GM21526 (cell line): ENCODE data around the gene CDK11A.
"Not testable (repeated sequence)": the region's sequence is repeated elsewhere in the genome, so short reads cannot be mapped to it uniquely, and the experiment has no call there.

ENCODE experiments used
- ATAC-seq: cut with Tn5 transposase; IDR thresholded peaks from one replicate; pipeline ENCODE4 v1.9.1; 2021; ENCODE audit warnings: moderate library complexity; ENCODE audit not compliant: unreplicated experiment, low FRiP score

CDK11A gene

DNA sequence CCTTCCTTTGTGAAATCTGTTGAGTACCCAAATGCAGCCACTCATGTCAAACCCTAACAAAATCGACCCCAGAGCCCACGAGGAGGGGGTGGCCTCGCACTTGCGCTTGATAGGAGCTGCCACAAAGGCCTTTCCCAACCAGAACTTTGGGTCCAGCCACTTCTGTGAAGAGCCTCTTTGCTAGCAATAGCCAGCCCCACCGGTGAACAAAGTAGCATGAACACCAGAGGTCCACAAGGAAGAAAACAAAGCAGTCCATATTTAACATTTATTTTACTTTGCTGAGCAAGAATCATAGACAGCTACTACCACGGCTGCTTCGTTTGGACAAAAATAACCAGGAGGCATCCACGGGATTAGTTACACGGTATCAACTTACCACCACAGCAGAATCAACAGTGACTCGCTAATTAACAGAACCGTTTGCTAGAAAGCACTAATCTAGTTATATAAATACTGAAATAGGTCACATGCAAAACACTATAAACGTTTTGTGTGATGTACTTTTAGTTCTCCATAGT lies 3.0 kb upstream of the CDK11A start:
- not testable (repeated sequence) for ATAC-seq

DNA sequence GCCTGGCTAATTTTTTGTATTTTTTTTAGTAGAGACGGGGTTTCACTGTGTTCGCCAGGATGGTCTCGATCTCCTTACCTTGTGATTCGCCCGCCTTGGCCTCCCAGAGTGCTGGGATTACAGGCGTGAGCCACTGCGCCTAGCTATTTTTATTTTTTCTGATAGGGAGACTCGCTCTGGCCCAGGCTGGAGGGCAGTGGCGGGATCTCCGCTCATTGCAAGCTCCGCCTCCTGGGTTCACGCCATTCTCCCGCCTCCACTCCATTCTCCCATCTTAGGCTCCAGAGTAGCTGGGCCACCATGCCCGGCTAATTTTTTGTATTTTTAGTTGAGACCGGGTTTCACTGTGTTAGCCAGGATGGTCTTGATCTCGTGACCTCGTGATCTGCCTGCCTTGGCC lies 1.9 kb upstream of the CDK11A start:
- not testable (repeated sequence) for ATAC-seq

DNA sequence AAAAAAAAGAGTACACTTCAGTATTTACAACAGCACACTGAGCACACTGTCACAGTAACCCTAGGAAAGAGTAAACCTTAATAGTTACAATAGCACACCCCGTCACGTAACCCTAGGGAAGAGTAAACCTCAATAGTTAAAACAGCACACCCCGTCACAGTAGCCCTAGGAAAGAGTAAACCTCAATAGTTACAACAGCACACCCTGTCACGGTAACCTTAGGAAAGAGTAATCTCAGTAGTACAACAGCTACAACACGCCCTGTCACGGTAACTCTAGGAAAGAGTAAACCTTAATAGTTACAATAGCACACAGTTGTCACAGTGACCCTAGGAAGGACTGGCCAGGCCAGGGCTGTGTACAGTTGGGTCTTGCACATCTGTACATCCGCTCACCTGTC lies 3.0 kb downstream of the CDK11A start:
- ATAC-seq, result no peak

DNA sequence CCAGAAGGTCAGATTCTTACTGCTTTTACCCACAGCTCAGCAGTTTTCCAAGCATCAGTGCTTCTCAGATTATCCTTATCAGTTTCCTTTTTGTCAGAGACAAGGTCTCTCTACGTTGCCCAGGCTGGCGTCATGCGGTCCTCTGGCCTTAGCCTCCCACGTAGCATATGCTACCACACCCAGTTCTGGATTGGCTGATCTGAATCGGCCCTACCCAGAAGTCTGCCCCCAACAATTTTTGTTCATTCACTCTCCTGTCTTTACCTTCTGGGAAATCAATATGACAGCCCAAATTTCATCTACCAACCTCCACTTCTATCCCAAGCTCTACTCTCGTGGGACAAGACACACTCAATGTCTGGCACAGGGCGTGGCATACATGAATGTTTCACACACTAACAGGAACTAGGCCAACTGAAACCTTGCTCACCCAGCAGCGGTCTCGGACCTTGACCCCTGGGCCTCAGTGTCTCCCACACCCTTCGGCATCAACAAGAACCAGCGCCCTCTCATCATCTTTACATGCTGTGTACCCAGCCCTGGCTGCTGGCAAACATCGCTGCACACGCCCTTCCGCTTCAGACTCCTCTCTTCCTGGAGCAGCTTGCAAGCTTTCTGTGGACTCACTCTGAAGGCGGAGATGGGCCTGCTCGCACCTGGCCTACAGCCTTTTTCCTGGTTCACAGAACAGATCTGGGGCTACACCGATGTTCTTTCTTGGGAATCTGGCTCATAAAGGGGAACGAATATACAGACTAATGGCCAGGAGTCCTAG lies 8.9 kb downstream of the CDK11A start:
- not testable (repeated sequence) for ATAC-seq

DNA sequence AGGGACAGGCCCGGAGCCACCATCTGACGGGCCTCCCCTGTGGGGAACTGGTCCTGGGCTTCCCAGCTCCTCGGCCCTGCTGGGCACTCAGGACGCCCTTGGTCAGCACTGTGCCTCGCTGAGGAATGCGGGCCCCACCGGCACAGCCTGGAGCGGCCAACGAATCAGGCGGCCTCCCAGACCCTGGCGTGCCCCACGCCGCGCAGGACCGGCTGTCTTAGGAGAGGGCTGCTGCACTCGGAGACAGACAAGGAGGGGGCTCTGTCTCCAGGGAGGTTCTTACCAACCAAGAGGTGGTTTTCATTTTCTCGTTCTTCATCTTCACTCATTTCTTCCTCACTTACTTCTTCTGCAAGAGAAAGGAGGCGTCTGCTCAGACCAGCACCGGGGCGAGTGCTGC lies 16.3 kb downstream of the CDK11A start:
- not testable (repeated sequence) for ATAC-seq

DNA sequence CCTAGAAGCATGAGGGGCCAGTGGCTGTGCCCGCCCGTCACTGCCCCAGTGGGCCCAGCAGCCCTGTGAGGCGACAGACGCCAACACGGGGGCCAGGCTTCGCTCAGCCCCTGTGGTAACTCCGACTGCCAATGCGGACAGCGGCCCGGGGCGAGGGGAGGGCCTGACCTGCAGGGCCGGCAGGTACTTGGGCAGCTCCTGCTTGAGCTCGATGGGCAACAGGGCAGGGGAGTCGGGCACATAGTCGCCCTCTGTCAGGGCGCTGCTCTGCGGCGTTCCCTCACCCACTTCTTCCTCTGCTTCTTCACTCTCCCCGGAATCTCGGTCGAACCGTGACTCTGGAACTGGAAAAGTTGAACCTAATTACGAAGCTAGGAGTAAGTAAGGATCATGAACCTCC lies 16.9 kb downstream of the CDK11A start:
- ATAC-seq, result not testable (repeated sequence)

DNA sequence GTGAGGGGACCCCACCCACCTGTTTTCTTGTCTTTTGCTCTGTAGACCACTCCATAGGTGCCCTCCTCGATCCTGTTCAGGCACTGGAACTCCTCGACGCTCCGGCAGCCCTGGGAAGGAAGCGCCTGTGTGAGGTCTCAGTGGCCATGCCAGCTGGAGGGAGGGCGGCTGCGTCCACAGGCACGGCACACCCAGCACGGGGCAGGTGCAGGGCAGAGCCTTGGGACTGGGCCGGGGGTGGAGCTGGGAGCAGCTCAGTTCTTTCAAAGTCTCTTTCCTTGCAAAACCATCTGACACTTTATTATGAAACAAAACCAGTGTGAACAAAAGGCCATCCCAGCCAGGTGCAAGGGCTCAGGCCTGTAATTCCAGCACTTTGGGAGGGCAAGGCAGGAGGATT lies 18.5 kb downstream of the CDK11A start:
- not testable (repeated sequence) for ATAC-seq

DNA sequence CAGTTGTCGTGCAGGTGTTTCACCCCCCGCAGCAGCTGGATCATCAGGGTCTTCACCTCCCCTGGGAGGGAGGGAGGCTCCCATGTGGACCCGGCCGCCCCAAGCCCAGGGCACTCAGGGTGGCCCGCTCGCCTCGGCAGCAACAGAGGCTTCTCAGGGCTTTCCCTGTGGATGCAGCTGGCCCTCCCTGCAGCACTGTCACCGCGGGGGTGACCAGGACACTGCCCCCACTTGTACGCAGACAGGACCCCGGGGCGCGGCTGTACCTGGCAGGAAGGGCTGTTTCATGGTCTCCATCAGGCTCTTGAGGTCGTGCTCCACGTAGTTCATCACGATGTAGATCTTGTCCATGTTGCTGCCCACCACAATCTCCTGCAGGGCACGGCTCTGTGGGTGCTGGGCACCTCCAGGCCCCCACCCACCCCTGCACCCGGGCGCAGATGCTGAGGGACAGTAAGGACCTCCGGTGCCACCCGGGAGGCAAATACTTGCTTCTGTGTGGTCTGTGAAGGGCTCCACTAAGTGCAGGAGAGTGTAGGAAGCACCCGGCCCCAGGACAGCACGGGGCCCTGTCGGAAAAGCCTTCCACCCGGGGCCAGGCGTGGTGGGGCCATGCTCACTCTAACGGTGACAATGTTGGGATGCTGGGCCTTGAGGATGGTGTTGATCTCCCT lies 19.7 kb downstream of the CDK11A start:
- not testable (repeated sequence) for ATAC-seq

DNA sequence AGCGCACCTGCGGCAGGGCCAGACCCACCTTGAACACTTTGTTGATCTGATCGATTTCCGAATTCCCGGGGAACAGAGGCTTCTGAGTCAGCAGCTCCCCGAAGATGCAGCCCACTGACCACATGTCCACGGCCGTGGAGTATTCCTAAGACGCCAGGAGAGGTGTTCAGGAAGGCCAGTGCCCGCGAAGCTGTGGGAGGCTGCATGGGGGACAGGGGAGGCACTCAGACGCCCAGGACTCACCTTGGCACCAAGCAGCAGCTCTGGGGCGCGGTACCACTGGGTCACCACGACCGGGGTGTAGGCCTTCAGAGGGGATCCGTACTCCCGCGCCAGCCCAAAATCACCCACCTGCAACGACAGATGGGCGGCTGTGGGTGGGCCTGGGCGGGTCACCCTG lies 20.4 kb downstream of the CDK11A start:
- ATAC-seq, result no peak

DNA sequence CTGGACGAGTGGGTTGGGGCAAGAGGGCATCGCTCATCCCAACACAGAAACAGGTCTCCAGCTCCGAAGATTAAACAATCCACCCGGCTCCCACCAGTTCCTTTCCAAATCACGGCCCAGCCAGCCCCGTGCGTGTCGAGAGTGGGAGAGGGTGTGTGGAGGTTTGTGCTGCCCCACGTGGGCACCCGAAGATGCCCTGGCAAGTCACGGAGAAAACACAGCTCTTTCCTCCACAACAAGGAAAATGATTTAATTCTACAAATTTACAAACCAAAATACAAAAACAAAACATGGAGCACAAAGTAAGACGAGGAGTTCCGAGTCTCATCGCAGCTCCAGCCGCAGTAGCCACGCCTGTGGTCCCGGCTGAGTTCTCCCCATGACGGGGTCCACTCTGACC lies 21.7 kb downstream of the CDK11A start:
- ATAC-seq, result not testable (repeated sequence)

DNA sequence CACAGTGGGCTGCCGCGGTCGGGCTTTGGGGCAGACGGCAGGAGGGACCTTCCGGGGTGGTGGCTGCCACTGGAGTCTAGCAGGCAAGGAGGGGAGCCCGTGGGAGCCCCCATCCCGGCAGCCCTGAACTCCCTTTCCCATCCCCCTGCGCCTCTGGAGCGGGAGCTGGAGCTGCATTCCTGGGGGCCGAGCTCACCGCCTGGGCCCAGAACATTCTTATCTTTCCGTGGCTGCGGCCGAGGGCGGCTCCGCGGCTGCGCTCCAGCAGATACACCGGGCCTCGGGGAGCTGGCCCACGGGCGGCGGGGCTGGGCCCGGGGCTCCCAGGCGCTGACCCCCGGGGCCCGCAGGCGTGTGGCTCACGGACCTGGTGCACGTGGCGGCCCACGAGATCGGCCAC lies 23.6 kb downstream of the CDK11A start:
- ATAC-seq, result not testable (repeated sequence)

DNA sequence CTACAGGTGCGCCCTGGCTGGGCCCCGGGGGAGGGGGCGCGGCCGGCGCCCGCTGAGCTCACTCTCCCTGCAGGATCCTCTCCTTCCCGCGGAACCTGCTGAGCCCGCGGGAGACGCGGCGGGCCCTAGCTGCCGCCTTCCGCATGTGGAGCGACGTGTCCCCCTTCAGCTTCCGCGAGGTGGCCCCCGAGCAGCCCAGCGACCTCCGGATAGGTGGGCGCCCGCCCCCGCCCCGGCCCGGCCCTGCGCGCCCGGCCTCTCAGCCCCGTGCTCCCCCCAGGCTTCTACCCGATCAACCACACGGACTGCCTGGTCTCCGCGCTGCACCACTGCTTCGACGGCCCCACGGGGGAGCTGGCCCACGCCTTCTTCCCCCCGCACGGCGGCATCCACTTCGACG lies 24.1 kb downstream of the CDK11A start:
- not testable (repeated sequence) for ATAC-seq

DNA sequence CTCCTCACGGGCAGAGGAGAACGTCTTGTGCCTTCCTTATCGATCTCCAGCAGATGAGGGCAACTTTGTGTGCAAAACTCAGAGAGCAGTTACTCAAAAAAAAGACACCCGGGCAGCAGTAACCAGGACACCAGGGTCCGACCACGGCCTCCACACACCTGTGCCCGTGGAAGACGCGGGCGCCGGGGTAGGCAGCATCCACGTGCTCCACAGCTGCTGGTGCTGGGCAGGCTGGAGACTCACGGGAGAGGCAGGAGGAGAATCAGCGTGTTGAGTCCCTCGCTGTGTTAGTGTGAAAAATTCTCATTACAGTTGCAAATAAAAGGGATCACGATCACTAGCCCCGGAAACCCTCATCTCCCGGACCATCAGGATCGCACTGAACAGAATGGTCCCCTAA lies 25.1 kb downstream of the CDK11A start:
- ATAC-seq, result not testable (repeated sequence)

DNA sequence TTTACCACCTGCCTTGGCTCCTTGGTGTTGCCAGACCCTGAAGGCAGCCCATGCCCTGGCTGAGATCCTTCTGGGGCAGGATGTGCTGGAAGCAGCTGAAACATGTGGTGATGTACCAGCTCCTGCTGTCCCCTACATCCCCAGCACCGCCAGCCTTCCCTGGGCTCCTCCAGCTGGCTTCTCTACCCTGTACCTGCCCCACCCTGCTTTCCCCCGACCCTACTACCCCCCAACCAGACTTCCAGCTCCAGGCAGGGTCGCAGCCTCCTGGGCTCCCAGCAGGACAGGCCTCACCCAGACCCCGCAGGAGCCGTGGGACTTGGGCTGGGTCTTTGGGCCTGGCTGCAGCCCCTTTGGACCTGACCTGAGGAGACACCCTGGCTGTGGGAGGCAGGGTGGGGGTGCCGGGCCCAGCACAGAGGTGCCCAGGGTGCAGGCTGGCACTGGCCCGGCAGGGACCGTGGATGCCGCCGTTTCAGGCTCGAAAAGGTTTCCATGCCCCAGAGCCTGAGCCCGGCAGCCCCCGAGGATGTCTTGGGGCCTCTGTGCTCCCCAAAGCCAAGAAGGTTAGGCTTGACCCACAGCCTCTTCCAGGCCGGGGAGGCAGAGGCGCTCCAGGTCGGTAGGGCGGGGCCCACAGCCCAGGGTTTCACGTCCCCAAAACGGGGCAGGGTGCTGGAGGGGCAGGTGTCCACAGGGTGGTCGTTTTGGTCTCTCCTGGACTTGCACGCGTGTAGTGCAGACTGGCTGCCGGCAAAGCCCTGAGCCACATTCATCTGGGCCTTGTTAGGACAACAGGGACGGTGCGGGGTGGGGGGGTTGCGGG lies 26.6 kb downstream of the CDK11A start:
- not testable (repeated sequence) for ATAC-seq

DNA sequence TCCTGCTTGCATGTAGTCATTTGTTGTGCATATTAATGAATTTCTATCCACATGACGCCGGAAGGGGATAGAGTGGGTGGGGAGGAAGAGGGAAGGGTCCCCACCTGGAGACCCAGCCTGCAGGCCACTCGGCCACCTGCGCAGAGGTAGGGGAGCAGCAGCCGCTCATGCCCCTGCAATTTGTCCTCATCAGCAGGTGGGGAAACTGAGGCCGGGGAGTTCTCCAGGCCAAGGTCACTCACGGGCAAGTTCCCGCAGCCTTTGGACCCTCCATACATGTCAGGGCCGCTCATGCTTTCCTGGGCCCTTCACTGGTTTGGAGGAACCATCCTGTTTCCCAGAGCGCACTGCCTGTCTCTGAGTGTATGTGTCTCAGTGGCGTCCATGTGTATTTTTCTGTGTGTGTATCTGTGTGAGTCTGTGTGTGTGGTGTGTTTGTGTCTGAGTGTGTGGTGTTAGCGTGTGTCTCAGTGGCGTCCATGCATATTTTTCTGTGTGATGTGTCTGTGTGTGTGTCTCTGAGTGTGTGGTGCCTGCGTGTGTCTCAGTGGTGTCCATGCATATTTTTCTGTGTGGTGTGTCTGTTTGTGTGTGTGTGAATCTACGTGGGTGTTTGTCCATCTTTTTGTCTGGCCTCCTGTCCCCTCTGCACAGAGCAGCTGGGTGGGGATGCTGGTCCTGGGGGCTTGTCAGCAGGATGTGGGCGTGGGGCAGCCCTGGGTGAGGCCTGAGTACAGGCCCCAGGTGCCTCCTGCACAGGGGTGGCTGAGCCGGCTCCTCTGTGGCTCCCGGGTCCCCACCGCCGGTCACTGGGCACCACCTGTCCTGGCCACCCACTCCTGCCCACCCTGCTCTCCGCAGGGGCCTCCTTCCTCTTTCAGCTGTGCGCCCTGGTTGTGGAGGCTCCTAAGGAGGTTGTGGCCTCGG lies 27.5 kb downstream of the CDK11A start:
- ATAC-seq, result not testable (repeated sequence)

DNA sequence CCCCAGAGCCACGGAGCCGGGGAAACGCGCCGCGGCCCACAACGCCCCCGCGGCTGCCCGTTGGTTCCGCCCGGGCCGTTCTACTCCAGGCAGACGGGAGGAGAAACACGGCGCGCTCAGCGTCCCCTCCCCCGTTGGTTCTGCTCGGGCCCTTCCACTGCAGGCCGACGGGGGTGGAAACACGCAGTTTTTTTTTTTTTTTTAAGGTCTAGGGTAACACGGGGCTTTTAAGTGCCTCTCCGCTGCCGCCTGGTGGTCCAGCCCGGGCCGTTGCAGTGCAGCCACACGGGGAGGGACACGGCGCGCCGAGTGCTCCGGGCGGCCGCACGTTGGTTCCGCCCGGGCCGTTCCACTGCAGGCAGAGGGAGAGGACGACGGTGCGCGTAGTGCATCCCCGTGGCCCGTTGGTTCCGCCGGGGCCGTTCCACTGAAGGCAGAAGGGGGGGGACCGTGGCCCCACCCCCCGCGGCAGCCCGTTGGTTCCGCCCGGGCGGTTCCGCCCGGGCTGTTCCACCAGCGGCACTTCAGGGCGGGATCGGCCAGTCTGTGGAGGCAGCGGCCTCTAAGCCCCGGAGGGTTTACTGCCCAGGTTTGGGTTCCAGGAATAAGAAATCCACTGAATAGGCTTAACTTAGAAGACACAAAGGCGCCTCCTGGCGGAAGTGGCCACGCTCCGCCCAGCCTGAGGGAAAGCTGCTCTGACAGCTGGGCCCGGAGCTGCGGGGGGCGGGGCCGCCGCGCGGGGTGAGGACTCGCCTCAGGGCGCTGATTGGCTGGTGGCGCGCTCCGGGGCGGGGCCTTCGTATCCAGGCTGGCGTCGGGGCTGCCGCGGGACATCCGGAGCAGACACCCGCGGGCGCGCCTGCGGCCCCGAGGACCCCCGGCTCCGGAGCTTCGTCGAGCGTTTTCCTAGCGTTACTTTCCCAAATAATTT lies 31.2 kb downstream of the CDK11A start, which contains the start of gene SLC35E2B:
Gene SLC35E2B (minus strand): TSS at position 82 of the 934 bp plus-strand sequence. CDS start 16,096 bp downstream, outside the sequence.
- ATAC-seq, result peak; percentile 74

DNA sequence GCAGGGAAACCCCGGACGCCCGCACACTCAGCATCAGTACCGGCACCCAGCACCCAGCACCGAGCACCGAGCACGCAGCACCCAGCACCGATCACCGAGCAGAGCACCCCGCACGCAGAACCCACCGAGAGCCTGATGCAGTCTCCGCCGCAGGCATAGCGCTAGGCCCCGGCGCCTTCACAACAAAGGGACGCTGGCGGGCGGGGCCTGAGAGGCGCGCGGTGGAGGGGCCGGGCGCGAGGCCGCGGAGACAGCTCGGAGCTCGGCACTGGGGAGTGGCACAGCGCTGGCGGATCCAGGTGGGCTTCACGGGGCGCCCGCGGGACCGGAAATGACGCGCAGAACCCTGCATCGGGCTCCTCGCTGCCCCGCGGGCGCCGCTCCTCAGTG lies 31.8 kb downstream of the CDK11A start:
- ATAC-seq, result not testable (repeated sequence)

DNA sequence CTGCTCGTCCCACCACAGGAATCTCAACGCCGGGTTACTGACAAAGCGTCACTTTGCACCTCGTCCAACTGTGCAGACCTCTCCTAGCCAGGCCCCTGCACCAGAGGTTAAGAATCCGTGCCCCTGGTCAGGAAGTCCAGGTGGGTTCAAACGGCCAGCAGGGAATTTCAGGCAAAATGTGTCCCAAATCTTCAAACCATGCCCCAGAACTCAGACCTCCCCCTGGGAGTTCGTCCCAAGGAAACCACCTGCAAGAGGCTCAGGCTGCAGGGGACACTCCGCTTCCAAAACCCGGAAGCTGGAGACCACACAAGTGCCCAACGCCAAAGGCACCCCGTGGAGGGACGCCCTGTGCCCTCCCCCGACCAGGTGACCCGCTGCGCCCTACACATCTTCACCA lies 32.7 kb downstream of the CDK11A start:
- ATAC-seq, result not testable (repeated sequence)

DNA sequence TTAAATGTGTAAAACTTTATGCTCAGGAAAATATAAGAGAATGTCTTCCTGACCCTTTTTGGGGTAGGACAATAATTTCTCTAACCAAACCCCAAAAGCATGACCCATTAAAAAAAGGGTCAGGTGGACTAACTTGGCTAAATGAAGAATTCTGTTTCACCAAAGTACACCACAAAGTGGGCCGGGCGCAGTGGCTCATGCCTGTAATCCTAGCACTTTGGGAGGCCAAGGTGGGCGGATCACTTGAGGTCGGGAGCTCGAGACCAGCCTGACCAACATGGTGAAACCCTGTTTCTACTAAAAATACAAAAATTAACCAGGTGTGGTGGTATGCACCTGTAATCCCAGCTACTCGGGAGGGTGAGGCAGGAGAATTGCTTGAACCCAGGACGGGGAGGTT lies 34.6 kb downstream of the CDK11A start:
- ATAC-seq, result not testable (repeated sequence)
